GM12878 (cell line): ENCODE measurements around the gene NPHS1. TPM values are rescaled to one million over a fixed set of nuclear protein-coding genes. Genes with fewer than 3 reads are reported as not detected.

Experiments used
- ATAC-seq: fragments of 200-7000 bp; cut with Tn5 transposase; 3 replicates; pipeline ENCODE4 v1.9.1; 2020; ENCODE audit warnings: mild to moderate bottlenecking, moderate library complexity
- BruUV-seq: library from RNA; stranded (reverse); fragments of 400-500 nt; replicated peaks from 2 replicates; lab custom pipeline; 2021; lab: Mats Ljungman, UMichigan
- CTCF ChIA-PET: fragments of 300-600 bp; sonication (Branson Sonifier 250); formaldehyde crosslinking; extraction: SDS; loops from one replicate; lab custom pipeline; 2021; ENCODE audit warnings: inconsistent platforms; lab: Yijun Ruan, JAX
- POLR2A ChIA-PET: fragments of 350-600 bp; formaldehyde crosslinking; extraction: SDS; loops from one replicate; lab custom pipeline; 2021; ENCODE audit warnings: inconsistent platforms; lab: Charles Lee
- RAD21 ChIA-PET: fragments of 300-600 bp; sonication (Branson Sonifier 250); formaldehyde crosslinking; loops from one replicate; lab custom pipeline; 2023; ENCODE audit warnings: antibody characterized with exemption; ENCODE audit not compliant: unreplicated experiment; lab: Charles Lee
- SMC1A ChIA-PET: fragments of 300-600 bp; sonication (Branson Sonifier 250); formaldehyde crosslinking; loops from one replicate; lab custom pipeline; 2023; ENCODE audit not compliant: unreplicated experiment, uncharacterized antibody; lab: Charles Lee
- DNase-seq: peaks from one replicate; pipeline ENCODE4 v3.0.0-alpha.2; 2011; ENCODE audit warnings: low read depth, low spot score
- FAIRE-seq: peaks from 3 replicates; lab custom pipeline; 2011; peaks lifted over from hg19 to GRCh38; lab: Jason Lieb, UNC
- H2AFZ ChIP-seq: 2 replicates; pipeline ENCODE4 v1.6.0; 2011; ENCODE audit warnings: low read depth, low read length, control low read depth; ENCODE audit not compliant: control insufficient read depth
- H3K27ac ChIP-seq: 2 replicates; pipeline ENCODE4 v1.5.1; 2011; ENCODE audit warnings: control low read depth; ENCODE audit not compliant: control insufficient read depth, insufficient read depth
- H3K27me3 ChIP-seq, 2 experiments: replicated peaks in 1 of 2; 2 replicates each; pipeline versions ENCODE4 v1.6.0 to v1.6.1; 2011; ENCODE audit warnings: low read length in 1 of 2; ENCODE audit not compliant: control insufficient read depth in 2 of 2, insufficient read depth in 2 of 2
- H3K36me3 ChIP-seq, 2 experiments: 2 replicates each; pipeline ENCODE4 v1.5.1; 2011; ENCODE audit warnings: low read length in 1 of 2; ENCODE audit not compliant: control insufficient read depth in 2 of 2, insufficient read depth in 2 of 2
- H3K4me1 ChIP-seq: 2 replicates; pipeline ENCODE4 v1.6.1; 2011; ENCODE audit warnings: mild to moderate bottlenecking, low read length, moderate library complexity, mixed read lengths; ENCODE audit not compliant: control insufficient read depth, insufficient read depth
- H3K4me2 ChIP-seq: 2 replicates; pipeline ENCODE4 v1.6.0; 2011; ENCODE audit warnings: control low read depth; ENCODE audit not compliant: control insufficient read depth, insufficient read depth
- H3K4me3 ChIP-seq: fragments of 200-600 bp; sonication (generic); 2 replicates; pipeline ENCODE4 v1.5.1; 2016
- H3K79me2 ChIP-seq: 2 replicates; pipeline ENCODE4 v1.6.0; 2011; ENCODE audit warnings: low read length; ENCODE audit not compliant: control insufficient read depth, insufficient read depth
- H3K9ac ChIP-seq: 2 replicates; pipeline ENCODE4 v1.8.0; 2011; ENCODE audit warnings: low read length, control low read depth, mixed read lengths; ENCODE audit not compliant: control insufficient read depth, insufficient read depth
- H3K9me3 ChIP-seq: replicated peaks from 3 replicates; pipeline ENCODE4 v1.5.1; 2011; ENCODE audit warnings: mild to moderate bottlenecking, low read length; ENCODE audit not compliant: control insufficient read depth, insufficient read depth
- H4K20me1 ChIP-seq: 2 replicates; pipeline ENCODE4 v1.6.0; 2011; ENCODE audit not compliant: control insufficient read depth, insufficient read depth
- BACH1 ChIP-seq: fragments of 450-650 bp; IDR thresholded peaks from 2 replicates; pipeline ENCODE4 v1.6.1; 2017; ENCODE audit warnings: mild to moderate bottlenecking, borderline replicate concordance
- CBX5 ChIP-seq: sonication (generic); IDR thresholded peaks from 2 replicates; pipeline ENCODE4 v1.6.1; 2016; ENCODE audit warnings: low read depth, moderate library complexity, mild to moderate bottlenecking, inconsistent platforms
- EP300 ChIP-seq, 2 experiments: fragments of 150-350 bp in 1 of 2; IDR thresholded peaks; 2 replicates each; pipeline ENCODE4 v1.6.1; 2011 to 2012; ENCODE audit warnings: low read depth in 2 of 2, low read length in 2 of 2, borderline replicate concordance in 1 of 2, improper control_type of control experiment in 1 of 2, inconsistent platforms in 1 of 2; ENCODE audit not compliant: control insufficient read depth in 1 of 2
- FOXK2 ChIP-seq: fragments of 450-650 bp; IDR thresholded peaks from 2 replicates; pipeline ENCODE4 v1.6.1; 2017; ENCODE audit warnings: mild to moderate bottlenecking, moderate library complexity
- SMARCA5 ChIP-seq: fragments of 450-650 bp; IDR thresholded peaks from 2 replicates; pipeline ENCODE4 v1.6.1; 2017; ENCODE audit warnings: mild to moderate bottlenecking
- ZBTB4 ChIP-seq: fragments of 450-650 bp; formaldehyde crosslinking; IDR thresholded peaks from 2 replicates; pipeline ENCODE4 v1.4.0; 2022; ENCODE audit warnings: mild to moderate bottlenecking, moderate library complexity
- WGBS: methylation state at CpG from one replicate; pipeline ENCODE4 v1.1.6; 2016; ENCODE audit warnings: low lambda C conversion rate; ENCODE audit not compliant: insufficient replicate concordance, insufficient coverage; ENCODE audit errors: missing lambda C conversion rate; 5-methylcytosine and 5-hydroxymethylcytosine counted together
- in situ Hi-C: fragments of 300-500 bp; cut with MboI; formaldehyde crosslinking; loops from 9 replicates; pipeline ENCODE4 v1.14.3; 2018; ENCODE audit warnings: mixed read lengths
- intact Hi-C: fragments of 100-400 bp; cut with micrococcal nuclease; formaldehyde crosslinking; loops from one replicate; pipeline ENCODE4 v1.14.2; 2022; ENCODE audit not compliant: unreplicated experiment
- polyA plus RNA-seq, 11 experiments: library from polyadenylated mRNA; depleted of rRNA in 4 of 11; unstranded in 6 of 11; stranded (reverse) in 5 of 11; fragments of >200 nt; fragmentation: Nextera tagmentation in 4 of 11; fragmentation: Illumina TruSeq in 1 of 11; extraction: Ambion mirVana in 4 of 11; extraction: Trizol in 1 of 11; gene quantifications; 1 replicate in 1 of 11; 2 replicates in 10 of 11; pipeline versions ENCODE4 v1.2.1 to v1.2.3, GENCODE V29; 2011 to 2016; ENCODE audit warnings: inconsistent platforms in 2 of 11, missing spikeins in 2 of 11, low read depth in 1 of 11
- total RNA-seq, 4 experiments: library from RNA; depleted of rRNA in 3 of 4; stranded (reverse); fragments of >200 nt in 3 of 4; fragmentation: Illumina TruSeq in 1 of 4; extraction: Trizol in 1 of 4; gene quantifications; 2 replicates each; pipeline versions ENCODE4 v1.2.1 to v1.2.3, GENCODE V29; 2013 to 2021

Gene NPHS1
- total and polyA plus RNA-seq, 10 of the 15 experiments (the other 5 are each of a cell fraction or from before 2014, with no cell fraction given), result not detected

- ATAC-seq (no peak), DNase-seq (no peak), FAIRE-seq (no peak)
- no TSS peak for BruUV-seq
- Histone ChIP-seq H3K27me3 (no peaks in the 10 kb centered on the region), H3K4me2 (peak overlapping the region; percentile 98), H2AFZ (no peak overlapping the region), H3K9me3 (no peaks in the 10 kb centered on the region), H3K4me3 (peak overlapping the region; percentile 96), H3K27ac (peak overlapping the region; percentile 96), H3K79me2 (peaks cover 36% of the 10 kb centered on the region), H4K20me1 (no peaks in the 10 kb centered on the region), H3K36me3 (peaks cover 3 to 7% of the 10 kb centered on the region in 2 experiments; a peak in 3 of 4 replicates), H3K4me1 (peaks cover 36% of the 10 kb centered on the region), H3K9ac (peak overlapping the region; percentile 95)
- TF ChIP-seq FOXK2 (no peak), CBX5 (no peak), SMARCA5 (no peak), EP300 (IDR thresholded peaks at IDR 0.05; ENCODE audit: borderline replicate concordance in 1 of 2, control insufficient read depth in 1 of 2, low read depth in 2 of 2, low read length in 2 of 2) (no peak), ZBTB4 (no peak), BACH1 (no peak)
- WGBS, result 18% methylated on average over 2 of the region's 2 CpGs
- ChIA-PET POLR2A (interaction anchor here (0.6 to 2.0 kb wide), 11 partner anchors 8 to 204 kb away, joined by 3 to 14 read pairs (median 6); no protein-coding TSS in a partner anchor), CTCF (no interaction called here), RAD21 (interaction anchor here (0.6 to 1.6 kb wide), 7 partner anchors 8 to 206 kb away, joined by 3 to 12 read pairs (median 4); no protein-coding TSS in a partner anchor), SMC1A (interaction anchor here (0.8 to 1.7 kb wide), 3 partner anchors 7 to 161 kb away, joined by 3 to 6 read pairs (median 6); no protein-coding TSS in a partner anchor)
- intact Hi-C loops, result loop anchor here (5.0 kb wide), 1 partner anchor 189 kb away; no protein-coding TSS in a partner anchor
- in situ Hi-C loops, result loop anchor here (10.0 kb wide), 1 partner anchor 566 kb away; no protein-coding TSS in a partner anchor
These were observed 48.8 kb upstream of the NPHS1 start for GRCh38 chr19:35901055-35901644.
